ENCODE data around the gene LBP.

GRCh38 chr20:38343311-38344106 is 2.8 kb upstream of the LBP start:
- no peak for TF ChIP-seq CTCF (IDR thresholded peaks at IDR 0.05; ENCODE audit: low read length)
- TF ChIP-seq EZH2 (optimal IDR thresholded peaks at IDR 0.05; ENCODE audit: low read depth, low read length) = no peak
- TF ChIP-seq EZH2phosphoT487 (IDR thresholded peaks at IDR 0.05; ENCODE audit: low read length) = no peak

All from MM.1S (cell line).